ENCODE data around the gene LRCH4.
"Not testable (repeated sequence)": the region's sequence is repeated elsewhere in the genome, so short reads cannot be mapped to it uniquely, and the experiment has no call there.

Gene LRCH4

DNA sequence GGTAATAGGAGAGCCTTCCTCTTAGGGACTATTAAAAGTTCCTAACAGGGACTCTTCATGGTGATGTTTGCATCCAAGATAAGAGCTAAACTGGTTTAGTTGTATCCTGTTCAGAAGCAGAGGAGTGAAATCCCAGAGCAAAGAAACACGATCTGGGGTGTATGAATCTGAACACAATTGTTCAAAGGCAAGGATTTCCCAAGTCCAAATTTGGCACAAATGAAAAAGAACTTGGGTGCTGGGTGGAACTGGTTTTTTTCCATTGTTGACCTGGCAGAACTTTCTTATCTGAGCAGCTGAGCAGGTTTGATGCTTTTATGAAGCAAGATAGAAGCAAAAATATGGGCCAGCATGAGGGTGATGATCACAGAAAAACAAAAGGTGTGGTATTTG lies 41.0 kb downstream of the LRCH4 start:
- no peak for DNase-seq (ENCODE audit: low read depth)

DNA sequence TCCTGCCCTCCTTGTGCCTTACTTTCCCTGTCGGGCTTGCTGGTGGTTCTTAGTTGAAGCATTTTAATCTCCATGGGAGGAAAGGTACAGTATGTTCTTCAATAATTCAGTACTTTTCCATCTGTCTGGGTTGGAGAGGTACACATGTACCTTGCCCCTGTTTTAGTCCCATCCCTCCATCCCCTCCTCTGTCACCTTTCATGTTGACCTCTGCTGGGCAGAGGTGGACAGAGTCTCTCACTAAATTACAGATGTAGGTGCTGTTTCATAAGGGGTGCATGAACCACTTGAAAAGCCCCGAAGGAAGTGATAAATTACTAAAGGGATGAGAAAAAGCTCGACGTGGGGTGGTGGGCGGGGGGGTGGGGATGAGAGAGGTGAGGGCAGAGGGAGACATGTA lies 41.5 kb downstream of the LRCH4 start:
- DNase-seq (ENCODE audit: low read depth), result no peak

DNA sequence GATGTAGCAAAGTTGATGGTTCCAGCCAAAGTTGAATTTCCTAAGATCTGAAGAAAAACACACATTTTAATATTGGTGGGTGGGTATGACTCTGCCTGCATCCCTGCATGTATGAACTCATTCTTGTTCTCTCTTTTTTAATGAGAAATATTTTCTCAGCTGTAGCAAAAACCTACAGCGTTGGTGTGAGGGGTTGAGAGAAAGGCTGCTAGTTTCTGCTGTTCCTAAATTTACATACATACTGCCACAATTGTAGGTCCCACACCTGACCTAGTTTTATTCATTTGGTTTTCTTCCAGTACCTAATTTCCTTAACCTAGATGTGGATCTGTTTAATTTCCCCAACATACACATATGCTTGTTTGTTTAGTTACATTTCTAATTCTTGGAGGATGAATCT lies 42.3 kb downstream of the LRCH4 start:
- DNase-seq (ENCODE audit: low read depth), result no peak

DNA sequence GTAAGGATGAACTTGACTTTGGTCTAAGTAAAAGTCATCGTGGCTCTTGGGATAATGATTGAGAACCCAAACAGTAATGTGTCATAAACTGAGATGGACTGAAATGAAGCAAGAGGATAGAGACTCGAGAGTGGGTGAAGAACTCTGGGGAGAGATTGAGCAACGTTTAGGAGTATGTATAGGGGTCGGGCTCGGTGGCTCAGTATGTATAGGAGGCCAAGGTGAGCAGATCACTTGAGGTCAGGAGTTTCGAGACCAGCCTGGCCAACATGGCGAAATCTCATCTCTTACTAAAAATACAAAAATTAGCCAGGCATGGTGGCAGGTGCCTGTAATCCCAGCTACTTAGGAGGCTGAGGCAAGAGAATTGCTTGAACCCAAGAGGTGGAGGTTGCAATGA lies 44.6 kb downstream of the LRCH4 start:
- DNase-seq (ENCODE audit: low read depth), result not testable (repeated sequence)

DNA sequence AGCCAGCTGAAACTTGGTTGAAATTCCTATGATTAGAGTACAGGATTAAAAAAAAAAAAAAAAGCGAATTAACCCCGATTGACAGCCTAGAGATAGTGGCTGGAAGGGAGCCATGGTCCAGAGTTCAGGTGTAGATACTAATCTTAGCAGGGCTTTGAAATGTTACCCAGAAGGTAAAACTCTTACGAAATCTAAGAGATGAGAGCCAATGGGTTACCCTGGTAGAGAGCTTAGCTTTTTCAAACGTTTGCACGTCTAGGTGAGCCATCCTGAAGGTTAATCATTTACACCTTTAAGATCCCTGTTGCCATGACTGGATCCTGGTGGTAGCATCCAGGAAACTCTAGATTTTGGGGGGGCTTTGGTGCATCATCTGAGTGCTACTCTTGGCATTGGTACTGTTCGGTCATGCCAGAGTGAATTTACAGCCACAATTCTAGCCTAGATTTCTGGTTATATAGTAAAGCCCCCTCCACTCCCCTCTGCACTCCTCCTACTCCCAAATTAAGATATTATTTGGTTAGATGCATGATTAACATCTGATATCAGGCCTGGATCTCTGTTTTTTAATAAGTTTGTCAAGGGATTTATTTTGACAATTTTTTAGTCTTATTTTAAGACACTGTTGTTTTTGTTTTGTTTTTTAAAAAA lies 45.7 kb downstream of the LRCH4 start:
- no peak for DNase-seq (ENCODE audit: low read depth)

DNA sequence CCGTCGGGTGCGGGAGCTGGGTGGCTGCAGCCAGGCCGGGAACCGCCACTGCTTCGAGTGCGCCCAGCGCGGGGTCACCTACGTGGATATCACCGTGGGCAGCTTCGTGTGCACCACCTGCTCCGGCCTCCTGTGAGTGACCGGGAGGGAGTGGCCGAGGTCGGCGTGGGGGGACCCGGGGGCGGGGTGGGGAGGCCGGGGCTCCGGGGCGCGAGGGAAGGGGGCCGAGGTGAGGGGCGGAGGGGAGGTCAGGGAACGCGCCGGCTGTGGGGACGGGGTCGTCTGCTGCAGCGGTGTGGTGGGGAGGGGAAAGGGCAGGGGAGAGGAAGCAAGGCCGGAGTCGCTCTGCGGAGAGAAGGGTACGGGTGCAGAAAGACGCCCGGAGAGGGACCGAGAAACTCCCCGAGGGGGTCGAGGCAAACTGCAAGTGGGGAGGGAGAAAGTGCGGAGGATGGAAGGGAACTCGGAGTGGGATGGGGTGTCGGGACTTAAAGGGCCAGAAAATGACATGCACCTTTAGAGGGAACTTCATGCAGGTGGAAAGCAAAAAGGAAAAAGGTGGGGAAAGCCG lies 46.4 kb downstream of the LRCH4 start:
- no peak for DNase-seq (ENCODE audit: low read depth)

DNA sequence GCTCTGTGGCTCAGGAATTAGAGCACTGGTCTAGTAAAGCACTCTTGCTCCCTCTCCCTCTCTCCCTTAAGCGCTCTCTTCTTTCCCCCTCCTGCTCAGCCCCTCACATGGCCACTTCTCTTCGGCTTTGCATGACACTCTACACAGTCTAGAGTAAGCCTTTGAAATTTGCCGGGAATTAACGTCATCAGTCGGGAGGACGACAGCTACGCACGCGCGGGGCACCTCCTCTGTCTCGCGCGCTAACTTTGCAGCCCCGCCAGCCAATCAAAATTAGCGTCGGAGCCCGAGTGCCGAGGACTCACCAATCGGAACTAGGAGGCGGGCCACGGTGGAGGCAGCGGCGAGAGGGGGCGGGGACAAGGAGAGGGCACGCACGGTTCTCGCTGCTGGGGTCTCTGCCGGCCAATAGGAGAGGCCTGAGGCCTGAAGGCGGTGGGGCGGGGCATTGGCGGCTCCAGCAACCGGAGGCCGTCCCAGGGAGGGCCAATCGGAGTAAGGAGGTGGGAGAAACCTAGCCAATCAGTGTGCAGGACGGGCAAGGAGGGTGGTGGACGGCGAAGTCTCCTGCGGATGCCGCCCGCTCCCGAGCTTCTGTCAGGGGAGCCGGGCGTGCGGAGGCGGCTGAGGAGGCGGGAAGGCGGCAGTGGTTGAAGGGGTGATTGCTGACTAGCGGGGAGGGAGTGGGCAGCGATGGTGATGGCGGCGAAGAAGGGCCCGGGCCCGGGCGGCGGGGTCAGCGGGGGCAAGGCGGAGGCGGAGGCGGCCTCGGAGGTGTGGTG lies 47.1 kb downstream of the LRCH4 start, which contains the start of gene AGFG2:
AGFG2 (plus strand) TSS at position 550 of the 782 bp plus-strand sequence; CDS start at position 694, 144 bp downstream.
- DNase-seq (ENCODE audit: low read depth), result peak; percentile 99

DNA sequence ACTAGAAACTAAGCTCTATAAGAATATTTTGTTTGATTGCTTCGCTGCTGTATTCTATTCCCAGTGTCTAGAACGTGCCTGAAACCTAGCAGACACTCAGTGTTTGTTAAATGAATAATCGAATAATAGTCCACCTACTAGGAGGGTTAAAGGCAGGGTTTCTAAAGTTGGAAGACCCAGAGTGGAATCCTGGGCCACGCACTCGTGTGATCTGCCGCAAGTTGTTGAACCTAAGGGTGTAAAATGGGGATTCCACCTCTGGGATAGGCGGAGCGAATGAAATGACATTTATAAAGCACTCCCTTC lies 47.6 kb downstream of the LRCH4 start:
- no peak for DNase-seq (ENCODE audit: low read depth)

DNA sequence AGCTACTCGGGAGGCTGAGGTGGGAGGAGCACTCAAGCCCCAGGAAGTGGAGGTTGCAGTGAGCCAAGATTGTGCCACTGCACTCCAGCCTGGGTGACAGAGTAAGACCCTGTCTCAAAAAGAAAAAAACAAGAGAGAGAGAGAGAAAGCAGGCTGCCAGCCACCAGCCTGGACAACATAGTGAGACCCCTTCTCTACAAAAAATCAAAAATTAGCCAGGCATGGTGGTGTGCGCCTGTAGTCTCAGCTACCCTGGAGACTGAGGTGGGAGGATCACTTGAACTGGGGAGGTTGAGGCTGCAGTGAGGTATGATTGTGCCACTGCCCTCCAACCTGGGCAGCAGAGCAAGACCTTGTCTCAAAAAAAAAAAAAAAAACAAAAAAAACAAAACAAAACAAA lies 49.2 kb downstream of the LRCH4 start:
- not testable (repeated sequence) for DNase-seq (ENCODE audit: low read depth)

DNA sequence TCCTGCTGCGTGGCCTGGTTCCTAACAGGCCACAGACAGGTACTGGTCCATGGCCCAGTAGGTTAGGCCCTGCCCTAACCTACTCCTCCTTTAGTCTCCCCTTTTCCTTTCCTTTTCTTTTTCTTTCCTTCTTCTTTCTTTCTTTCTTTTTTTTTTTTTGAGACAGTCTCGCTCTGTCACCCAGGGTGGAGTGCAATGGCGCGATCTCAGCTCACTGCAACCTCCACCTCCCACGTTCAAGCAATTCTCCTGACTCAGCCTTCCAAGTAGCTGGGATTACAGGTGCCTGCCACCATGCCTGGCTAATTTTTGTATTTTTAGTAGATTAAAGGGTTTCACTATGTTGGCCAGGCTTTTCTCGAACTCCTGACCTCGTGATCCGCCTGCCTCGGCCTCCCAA lies 49.9 kb downstream of the LRCH4 start:
- DNase-seq (ENCODE audit: low read depth), result not testable (repeated sequence)

DNA sequence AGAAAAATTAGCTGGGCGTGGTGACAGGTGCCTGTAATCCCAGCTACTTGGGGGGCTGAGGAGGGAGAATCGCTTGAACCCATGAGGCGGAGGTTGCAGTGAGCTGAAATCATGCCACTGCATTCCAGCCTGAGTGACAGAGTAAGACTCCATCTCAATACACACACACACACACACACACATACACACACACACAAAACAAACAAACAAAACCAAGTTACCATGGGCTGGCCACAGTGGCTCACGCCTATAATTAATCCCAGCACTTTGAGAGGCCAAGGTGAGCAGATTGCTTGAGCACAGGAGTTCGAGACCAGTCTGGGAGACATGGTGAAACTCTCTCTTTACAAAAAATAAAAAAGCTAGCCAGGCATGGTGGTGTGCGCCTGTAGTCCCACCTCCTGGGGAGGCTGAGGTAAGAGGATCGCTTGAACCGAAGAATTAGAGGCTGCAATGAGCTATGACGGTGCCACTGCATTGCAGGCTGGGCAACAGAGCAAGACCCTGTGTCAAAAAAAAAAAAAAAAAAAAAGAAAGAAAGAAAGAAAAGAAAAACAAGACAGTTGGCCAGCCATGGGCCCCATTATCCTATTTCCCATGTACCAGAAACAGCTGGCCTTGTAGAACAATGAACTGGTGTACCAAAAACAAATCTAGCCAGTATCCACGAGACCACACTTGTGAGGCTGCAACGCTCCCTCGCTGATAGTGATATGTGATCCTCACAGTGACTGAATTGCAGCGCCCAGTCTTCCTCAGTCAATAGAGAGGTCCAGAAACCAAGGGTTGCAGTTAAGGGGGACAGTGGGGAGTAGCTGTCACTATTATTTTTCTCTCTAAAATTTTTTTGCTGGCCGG lies 53.5 kb downstream of the LRCH4 start:
- no peak for DNase-seq (ENCODE audit: low read depth)

DNA sequence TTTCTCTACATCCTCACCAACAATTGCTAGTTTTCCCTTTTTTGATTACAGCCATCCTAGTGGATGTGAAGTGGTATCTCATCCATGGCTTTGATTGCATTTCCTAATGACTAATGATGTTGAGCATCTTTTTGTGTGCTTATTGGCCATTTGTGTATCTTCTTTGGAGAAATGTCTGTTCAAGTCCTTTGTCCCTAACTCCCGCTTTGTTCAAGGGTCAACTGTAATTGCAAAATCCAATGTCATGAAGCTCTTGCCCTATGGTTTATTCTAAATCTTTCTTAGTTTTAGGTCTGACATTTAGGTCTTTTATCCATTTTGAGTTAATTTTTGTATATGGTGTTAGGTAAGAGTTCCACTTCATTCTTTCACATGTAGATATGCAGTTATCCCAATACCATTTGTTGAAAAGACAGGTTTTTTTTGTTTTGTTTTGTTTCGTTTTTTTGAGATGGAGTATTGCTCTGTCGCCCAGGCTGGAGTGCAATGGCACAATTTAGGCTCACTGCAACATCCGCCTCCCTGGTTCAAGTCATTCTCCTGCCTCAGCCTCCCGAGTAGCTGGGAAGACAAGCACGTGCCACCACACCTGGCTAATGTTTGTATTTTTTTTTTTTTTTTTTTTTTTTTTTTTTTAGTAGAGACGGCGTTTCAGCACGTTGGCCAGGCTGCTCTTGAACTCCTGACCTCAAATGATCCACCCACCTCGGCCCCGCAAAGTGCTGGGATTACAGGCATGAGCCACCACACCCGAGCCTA lies 57.6 kb downstream of the LRCH4 start:
- DNase-seq (ENCODE audit: low read depth), result not testable (repeated sequence)
